H9 (cell line): Measurements from ENCODE around the gene ECHDC3. TPM values are rescaled to one million over a fixed set of nuclear protein-coding genes. Genes with fewer than 3 reads are reported as not detected.

Source experiments
- DNase-seq: peaks from one replicate; pipeline ENCODE4 v3.0.0-alpha.2; 2017
- H2AFZ ChIP-seq: one replicate; pipeline ENCODE4 v1.6.1; 2013; ENCODE audit warnings: mild to moderate bottlenecking, low read length, control low read depth, moderate library complexity
- H2AK5ac ChIP-seq: 2 replicates; pipeline ENCODE4 v1.6.1; 2013; ENCODE audit warnings: low read length, control low read depth, mixed read lengths; ENCODE audit not compliant: insufficient read length
- H2BK120ac ChIP-seq: one replicate; pipeline ENCODE4 v1.6.1; 2013; ENCODE audit warnings: low read depth, mild to moderate bottlenecking, low read length, control low read depth, inconsistent platforms; ENCODE audit not compliant: poor library complexity, severe bottlenecking
- H2BK12ac ChIP-seq: 2 replicates; pipeline ENCODE4 v1.6.1; 2013; ENCODE audit warnings: low read length, control low read depth, mixed read lengths, low read depth; ENCODE audit not compliant: insufficient read length
- H2BK15ac ChIP-seq: 2 replicates; pipeline ENCODE4 v1.6.1; 2013; ENCODE audit warnings: low read depth, low read length, control low read depth
- H2BK20ac ChIP-seq: one replicate; pipeline ENCODE4 v1.6.1; 2013; ENCODE audit warnings: low read depth, mild to moderate bottlenecking, low read length, control low read depth, inconsistent platforms; ENCODE audit not compliant: poor library complexity, severe bottlenecking
- H2BK5ac ChIP-seq: 2 replicates; pipeline ENCODE4 v1.6.1; 2013; ENCODE audit warnings: low read length, control low read depth, mixed read lengths; ENCODE audit not compliant: insufficient read length
- H3K14ac ChIP-seq: 2 replicates; pipeline ENCODE4 v1.6.1; 2013; ENCODE audit warnings: low read length, control low read depth; ENCODE audit not compliant: insufficient read depth
- H3K18ac ChIP-seq: 2 replicates; pipeline ENCODE4 v1.6.1; 2013; ENCODE audit warnings: low read depth, mild to moderate bottlenecking, mixed read lengths, low read length, control low read depth; ENCODE audit not compliant: insufficient read length
- H3K23ac ChIP-seq: 2 replicates; pipeline ENCODE4 v1.6.1; 2013; ENCODE audit warnings: low read length, control low read depth, mixed read lengths, low read depth; ENCODE audit not compliant: insufficient read length
- H3K23me2 ChIP-seq: 2 replicates; pipeline ENCODE4 v1.6.1; 2013; ENCODE audit warnings: low read depth, mild to moderate bottlenecking, mixed read lengths, low read length, control low read depth; ENCODE audit not compliant: insufficient read length, poor library complexity, severe bottlenecking
- H3K27ac ChIP-seq: 2 replicates; pipeline ENCODE4 v1.5.1; 2013; ENCODE audit warnings: low read length, control low read depth, mixed read lengths, low read depth; ENCODE audit not compliant: insufficient read length
- H3K27me3 ChIP-seq: 2 replicates; pipeline ENCODE4 v1.6.1; 2013; ENCODE audit warnings: low read length, control low read depth, inconsistent platforms; ENCODE audit not compliant: insufficient read depth
- H3K4ac ChIP-seq: 2 replicates; pipeline ENCODE4 v1.6.1; 2013; ENCODE audit warnings: low read depth, mild to moderate bottlenecking, control low read depth, inconsistent platforms, low read length, moderate library complexity
- H3K4me1 ChIP-seq: 2 replicates; pipeline ENCODE4 v1.6.1; 2013; ENCODE audit warnings: low read length, control low read depth, inconsistent platforms; ENCODE audit not compliant: insufficient read depth
- H3K4me2 ChIP-seq: 2 replicates; pipeline ENCODE4 v1.6.1; 2013; ENCODE audit warnings: low read length, control low read depth, mixed read lengths; ENCODE audit not compliant: insufficient read length, insufficient read depth
- H3K56ac ChIP-seq: 2 replicates; pipeline ENCODE4 v1.6.1; 2013; ENCODE audit warnings: low read depth, mild to moderate bottlenecking, mixed read lengths, low read length, control low read depth; ENCODE audit not compliant: insufficient read length
- H3K79me1 ChIP-seq: 2 replicates; pipeline ENCODE4 v1.6.1; 2013; ENCODE audit warnings: low read depth, mild to moderate bottlenecking, moderate library complexity, low read length, control low read depth, inconsistent platforms; ENCODE audit not compliant: insufficient read depth, poor library complexity, severe bottlenecking
- H3K79me2 ChIP-seq: 2 replicates; pipeline ENCODE4 v1.6.1; 2013; ENCODE audit warnings: low read length, control low read depth, inconsistent platforms; ENCODE audit not compliant: insufficient read depth
- H3K9ac ChIP-seq: 2 replicates; pipeline ENCODE4 v1.6.1; 2013; ENCODE audit warnings: low read length, control low read depth, mixed read lengths; ENCODE audit not compliant: insufficient read length; ENCODE audit errors: extremely low read depth
- H3K9me3 ChIP-seq: one replicate; pipeline ENCODE4 v1.6.1; 2013; ENCODE audit warnings: low read depth, low read length, inconsistent platforms; ENCODE audit not compliant: control insufficient read depth
- H3T11ph ChIP-seq: one replicate; pipeline ENCODE4 v1.6.1; 2013; ENCODE audit warnings: mild to moderate bottlenecking, low read length, control low read depth, inconsistent platforms
- H4K20me1 ChIP-seq: one replicate; pipeline ENCODE4 v1.6.1; 2013; ENCODE audit not compliant: control insufficient read depth, insufficient read length, insufficient read depth
- H4K5ac ChIP-seq: 2 replicates; pipeline ENCODE4 v1.6.1; 2013; ENCODE audit warnings: low read depth, mild to moderate bottlenecking, mixed read lengths, low read length, control low read depth; ENCODE audit not compliant: insufficient read length
- H4K8ac ChIP-seq: replicated peaks from 2 replicates; pipeline ENCODE4 v1.6.1; 2013; ENCODE audit warnings: low read length, control low read depth, mixed read lengths, low read depth; ENCODE audit not compliant: insufficient read length
- H4K91ac ChIP-seq: 2 replicates; pipeline ENCODE4 v1.6.1; 2013; ENCODE audit warnings: low read depth, mild to moderate bottlenecking, moderate library complexity, mixed read lengths, low read length, control low read depth; ENCODE audit not compliant: insufficient read length
- H3K27ac Mint-ChIP-seq, 3 experiments: 2 replicates in 2 of 3; 3 replicates in 1 of 3; pipeline ENCODE4 v1.8.0; 2020 to 2021; ENCODE audit warnings: mixed read lengths in 3 of 3, mild to moderate bottlenecking in 1 of 3, moderate library complexity in 1 of 3
- H3K27me3 Mint-ChIP-seq: 2 replicates; pipeline ENCODE4 v1.8.0; 2021; ENCODE audit warnings: low read depth, mild to moderate bottlenecking, moderate library complexity, mixed read lengths
- H3K36me3 Mint-ChIP-seq, 3 experiments: 2 replicates in 2 of 3; 3 replicates in 1 of 3; pipeline ENCODE4 v1.8.0; 2020 to 2021; ENCODE audit warnings: low read depth in 3 of 3, mixed read lengths in 3 of 3; ENCODE audit not compliant: insufficient read depth in 1 of 3
- H3K4me1 Mint-ChIP-seq, 2 experiments: 2 replicates each; pipeline ENCODE4 v1.8.0; 2020; ENCODE audit warnings: mixed read lengths in 2 of 2
- H3K4me3 Mint-ChIP-seq, 2 experiments: 2 replicates in 1 of 2; 3 replicates in 1 of 2; pipeline ENCODE4 v1.8.0; 2020 to 2021; ENCODE audit warnings: mild to moderate bottlenecking in 2 of 2, mixed read lengths in 2 of 2, moderate library complexity in 1 of 2
- H3K9me3 Mint-ChIP-seq, 2 experiments: 2 replicates in 1 of 2; 3 replicates in 1 of 2; pipeline ENCODE4 v1.8.0; 2020; ENCODE audit warnings: mild to moderate bottlenecking in 2 of 2, mixed read lengths in 2 of 2, moderate library complexity in 1 of 2
- WGBS: extraction: QIAGEN DNeasy Blood & Tissue Kit; methylation state at CpG from one replicate; pipeline ENCODE4 v1.1.7; 2013; ENCODE audit warnings: missing lambda C conversion rate, low lambda C conversion rate, mixed read lengths; ENCODE audit not compliant: insufficient read length; ENCODE audit errors: extremely low coverage; 5-methylcytosine and 5-hydroxymethylcytosine counted together
- total RNA-seq: library from RNA; stranded (reverse); gene quantifications from 2 replicates; pipeline ENCODE4 v1.2.1, GENCODE V29; 2021
- TF ChIP-seq, protein P1 (sequence below): fragments of 200-600 bp; sonication (generic); conservative IDR thresholded peaks from 3 replicates; pipeline ENCODE4 v1.8.0; 2021; ENCODE audit warnings: antibody characterized with exemption, mild to moderate bottlenecking

The ECHDC3 gene
- total RNA-seq, 1 experiment from 2014 or later = 9.3 TPM

DNA sequence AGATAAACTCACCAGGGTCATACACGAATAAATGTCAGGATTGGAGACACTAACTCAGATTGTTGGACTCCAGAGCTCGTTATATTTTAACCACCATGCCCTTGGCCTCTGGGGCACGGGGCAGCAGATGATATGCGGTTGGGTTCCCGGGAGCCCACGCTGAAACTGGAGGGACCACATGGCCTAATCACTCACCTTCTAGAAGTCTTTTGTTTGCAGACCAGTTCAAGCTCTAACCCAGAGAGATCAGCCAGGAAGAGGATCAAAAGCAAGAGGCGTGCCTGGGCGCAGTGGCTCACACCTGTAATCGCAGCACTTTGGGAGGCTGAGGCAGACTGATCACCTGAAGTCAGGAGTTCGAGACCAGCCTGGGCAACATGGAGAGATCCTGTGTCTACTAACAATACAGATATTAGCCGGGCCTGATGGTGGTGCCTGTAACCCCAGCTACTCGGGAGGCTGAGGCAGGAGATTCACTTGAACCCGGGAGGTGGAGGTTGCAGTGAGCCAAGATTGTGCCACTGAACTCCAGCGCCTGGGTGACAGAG lies 42.6 kb upstream of the ECHDC3 start:
- Histone ChIP-seq H3K56ac (no peak overlapping the region), H2AFZ (no peak overlapping the region), H3K9ac (no peak overlapping the region), H3K9me3 (no peaks in the 10 kb centered on the region), H3K23me2 (no peaks in the 10 kb centered on the region), H3K23ac (no peak overlapping the region), H4K20me1 (no peaks in the 10 kb centered on the region), H2BK15ac (no peak overlapping the region), H4K91ac (no peak overlapping the region), H3K27ac (no peak overlapping the region), H2BK12ac (no peak overlapping the region), H3K79me1 (no peaks in the 10 kb centered on the region), H3K4me1 (no peaks in the 10 kb centered on the region), H2AK5ac (no peak overlapping the region), H3K79me2 (no peaks in the 10 kb centered on the region), H3T11ph (no peak overlapping the region), H3K18ac (no peak overlapping the region), H2BK120ac (no peak overlapping the region), H4K8ac (no peak overlapping the region), H2BK20ac (no peak overlapping the region), H3K14ac (no peak overlapping the region), H4K5ac (no peak overlapping the region), H2BK5ac (no peak overlapping the region), H3K4ac (no peak overlapping the region), H3K27me3 (no peaks in the 10 kb centered on the region), H3K4me2 (no peak overlapping the region)
- no peak overlapping the region; a peak in 1 of 7 replicates for H3K27ac Mint-ChIP-seq
- DNase-seq = no peak
- H3K9me3 Mint-ChIP-seq = peaks cover 0 to 2% of the 10 kb centered on the region in 2 experiments; a peak in 1 of 5 replicates
- TF ChIP-seq, protein P1, sequence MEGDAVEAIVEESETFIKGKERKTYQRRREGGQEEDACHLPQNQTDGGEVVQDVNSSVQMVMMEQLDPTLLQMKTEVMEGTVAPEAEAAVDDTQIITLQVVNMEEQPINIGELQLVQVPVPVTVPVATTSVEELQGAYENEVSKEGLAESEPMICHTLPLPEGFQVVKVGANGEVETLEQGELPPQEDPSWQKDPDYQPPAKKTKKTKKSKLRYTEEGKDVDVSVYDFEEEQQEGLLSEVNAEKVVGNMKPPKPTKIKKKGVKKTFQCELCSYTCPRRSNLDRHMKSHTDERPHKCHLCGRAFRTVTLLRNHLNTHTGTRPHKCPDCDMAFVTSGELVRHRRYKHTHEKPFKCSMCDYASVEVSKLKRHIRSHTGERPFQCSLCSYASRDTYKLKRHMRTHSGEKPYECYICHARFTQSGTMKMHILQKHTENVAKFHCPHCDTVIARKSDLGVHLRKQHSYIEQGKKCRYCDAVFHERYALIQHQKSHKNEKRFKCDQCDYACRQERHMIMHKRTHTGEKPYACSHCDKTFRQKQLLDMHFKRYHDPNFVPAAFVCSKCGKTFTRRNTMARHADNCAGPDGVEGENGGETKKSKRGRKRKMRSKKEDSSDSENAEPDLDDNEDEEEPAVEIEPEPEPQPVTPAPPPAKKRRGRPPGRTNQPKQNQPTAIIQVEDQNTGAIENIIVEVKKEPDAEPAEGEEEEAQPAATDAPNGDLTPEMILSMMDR = no peak
- no CpG with 5 or more reads among the region's 14 CpGs for WGBS
- H3K4me1 Mint-ChIP-seq = peaks cover 0 to 4% of the 10 kb centered on the region in 2 experiments; a peak in 2 of 4 replicates
- H3K4me3 Mint-ChIP-seq = no peak overlapping the region
- H3K27me3 Mint-ChIP-seq = no peaks in the 10 kb centered on the region
- no peaks in the 10 kb centered on the region; a peak in 1 of 7 replicates for H3K36me3 Mint-ChIP-seq
